ENCODE measurements around the gene SELENOI. TPM values are rescaled to one million over a fixed set of nuclear protein-coding genes. Genes with fewer than 3 reads are reported as not detected.

Gene SELENOI
- total RNA-seq, 1 experiment from 2014 or later, result 19.0 TPM

DNA sequence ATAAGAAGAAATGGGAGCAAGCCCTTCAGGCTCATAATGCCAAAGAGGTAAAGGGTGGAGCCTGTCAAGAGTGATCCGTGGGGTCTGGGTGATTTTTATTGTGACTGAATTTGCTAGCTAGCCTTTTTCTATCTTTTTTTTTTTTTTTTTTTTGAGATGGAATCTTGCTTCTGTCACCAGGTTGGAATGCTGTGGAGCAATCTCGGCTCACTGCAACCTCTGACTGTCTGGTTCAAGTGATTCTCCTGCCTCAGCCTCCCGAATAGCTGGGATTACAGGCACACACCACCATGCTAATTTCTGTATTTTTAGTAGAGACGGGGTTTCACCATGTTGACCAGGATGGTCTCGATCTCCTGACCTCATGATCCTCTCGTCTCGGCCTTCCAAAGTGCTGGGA lies 84.9 kb downstream of the SELENOI start:
- in situ Hi-C loops (cut with HindIII; ENCODE audit: low pct_unique_long_range_greater_than_20kb, low sequenced_read_pairs), result no loop called here
- no peak for DNase-seq (ENCODE audit: low read depth)

DNA sequence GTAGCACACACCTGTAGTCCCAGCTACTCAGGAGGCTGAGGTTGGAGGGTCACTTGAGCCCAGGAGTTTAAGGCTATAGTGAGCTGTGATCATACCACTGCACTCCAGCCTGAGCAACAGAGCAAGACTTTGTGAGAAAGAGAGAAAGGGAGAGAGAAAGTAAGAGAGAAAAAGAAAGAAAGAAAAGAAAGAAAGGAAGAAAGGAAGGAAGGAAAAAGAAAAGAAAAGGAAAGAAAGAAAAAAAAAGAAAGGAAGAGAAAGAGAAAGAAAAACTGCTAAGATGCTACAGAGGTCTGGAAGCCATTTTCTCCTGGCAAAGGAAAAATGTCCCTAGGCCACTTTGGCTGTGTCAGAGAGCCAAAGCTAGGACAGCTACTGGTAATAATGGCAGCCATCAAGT lies 86.4 kb downstream of the SELENOI start:
- in situ Hi-C loops (cut with HindIII; ENCODE audit: low pct_unique_long_range_greater_than_20kb, low sequenced_read_pairs), result no loop called here
- no peak for DNase-seq (ENCODE audit: low read depth)

- in situ Hi-C loops (cut with HindIII; ENCODE audit: low pct_unique_long_range_greater_than_20kb, low sequenced_read_pairs), result no loop called here
- no peak for DNase-seq (ENCODE audit: low read depth)
Observed at GRCh38 chr2:26432859-26433258, 86.9 kb downstream of the SELENOI start.

DNA sequence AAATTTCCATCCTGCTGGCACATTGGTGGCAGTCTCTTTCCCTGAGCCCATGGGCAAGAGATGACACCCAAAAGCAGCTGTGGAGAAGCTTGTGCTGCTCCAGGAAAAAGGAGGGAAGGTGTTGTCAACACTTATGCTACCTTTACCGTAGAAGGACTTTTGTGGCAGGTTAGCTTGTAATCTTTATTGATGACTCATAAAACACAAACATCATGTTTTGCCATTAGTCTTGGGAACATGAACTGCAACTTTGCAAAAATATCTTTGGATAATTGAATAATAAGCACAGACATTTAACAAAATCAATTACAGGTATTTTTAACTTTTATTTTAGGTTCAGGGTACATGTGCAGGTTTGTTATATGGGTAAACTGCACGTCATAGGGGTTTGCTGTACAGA lies 89.2 kb downstream of the SELENOI start:
- in situ Hi-C loops (cut with HindIII; ENCODE audit: low pct_unique_long_range_greater_than_20kb, low sequenced_read_pairs), result no loop called here
- DNase-seq (ENCODE audit: low read depth), result no peak

DNA sequence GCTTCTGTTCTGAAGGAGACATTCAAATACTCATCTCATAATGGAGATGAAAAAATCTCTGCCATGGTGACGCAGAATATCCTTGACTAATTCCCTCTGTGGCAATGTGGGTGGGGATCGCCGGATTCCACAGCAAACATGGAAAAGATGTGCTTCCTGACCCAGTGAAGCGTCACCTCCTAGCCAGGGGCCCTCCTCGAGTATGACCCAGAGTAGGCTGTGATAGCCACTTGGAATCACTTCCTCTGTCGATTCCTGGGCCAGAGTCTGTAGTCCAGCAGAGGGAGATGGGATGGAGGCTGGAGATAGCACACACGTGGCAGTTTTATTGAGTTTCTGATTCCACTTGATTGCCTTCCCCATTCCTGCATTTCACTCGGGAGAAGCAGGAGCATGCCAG lies 92.6 kb downstream of the SELENOI start:
- DNase-seq (ENCODE audit: low read depth), result peak; percentile 78
- in situ Hi-C loops (cut with HindIII; ENCODE audit: low pct_unique_long_range_greater_than_20kb, low sequenced_read_pairs), result no loop called here

GRCh38 chr2:26438926-26439325 lies 93.0 kb downstream of the SELENOI start:
- DNase-seq (ENCODE audit: low read depth), result no peak
- in situ Hi-C loops (cut with HindIII; ENCODE audit: low pct_unique_long_range_greater_than_20kb, low sequenced_read_pairs), result no loop called here

DNA sequence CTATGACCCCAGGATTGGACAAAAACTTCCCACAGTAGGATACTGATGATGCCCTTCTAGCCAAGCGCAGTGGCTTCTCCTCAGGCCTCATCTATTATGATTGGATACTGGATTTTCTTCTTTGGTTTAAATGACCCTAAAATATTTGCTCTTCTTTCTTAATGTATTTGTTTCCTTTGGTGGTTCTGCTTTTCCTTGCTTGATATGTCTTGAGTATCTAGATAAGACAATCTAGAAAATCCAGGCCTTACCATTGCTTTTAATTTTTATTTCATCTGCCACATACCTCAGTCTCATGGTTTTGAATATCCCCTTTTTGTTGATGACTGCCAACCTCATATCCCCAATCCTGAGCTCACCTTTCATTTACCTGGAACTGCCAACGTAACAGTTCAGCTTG lies 96.4 kb downstream of the SELENOI start:
- in situ Hi-C loops (cut with HindIII; ENCODE audit: low pct_unique_long_range_greater_than_20kb, low sequenced_read_pairs), result no loop called here
- DNase-seq (ENCODE audit: low read depth), result no peak

DNA sequence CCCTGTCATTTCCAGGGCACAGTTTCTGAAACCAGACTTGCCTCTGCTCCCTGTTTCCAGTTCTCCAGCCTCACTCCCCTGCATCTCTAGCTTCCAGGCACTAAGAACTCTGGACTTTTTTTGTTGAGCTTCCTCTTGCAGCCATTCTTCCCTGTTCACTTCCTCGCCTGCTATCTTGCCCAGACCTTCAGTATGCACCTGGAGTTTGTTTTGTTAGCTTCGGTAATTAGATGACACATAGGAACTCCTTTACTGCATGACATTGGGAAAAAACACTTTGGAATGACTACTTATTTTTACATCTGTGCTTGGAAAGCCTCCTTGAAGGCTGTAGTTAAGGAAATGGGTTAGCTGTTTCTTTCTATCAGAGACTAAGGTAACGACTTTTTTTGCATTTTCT lies 96.8 kb downstream of the SELENOI start:
- in situ Hi-C loops (cut with HindIII; ENCODE audit: low pct_unique_long_range_greater_than_20kb, low sequenced_read_pairs), result no loop called here
- peak; percentile 55 for DNase-seq (ENCODE audit: low read depth)

DNA sequence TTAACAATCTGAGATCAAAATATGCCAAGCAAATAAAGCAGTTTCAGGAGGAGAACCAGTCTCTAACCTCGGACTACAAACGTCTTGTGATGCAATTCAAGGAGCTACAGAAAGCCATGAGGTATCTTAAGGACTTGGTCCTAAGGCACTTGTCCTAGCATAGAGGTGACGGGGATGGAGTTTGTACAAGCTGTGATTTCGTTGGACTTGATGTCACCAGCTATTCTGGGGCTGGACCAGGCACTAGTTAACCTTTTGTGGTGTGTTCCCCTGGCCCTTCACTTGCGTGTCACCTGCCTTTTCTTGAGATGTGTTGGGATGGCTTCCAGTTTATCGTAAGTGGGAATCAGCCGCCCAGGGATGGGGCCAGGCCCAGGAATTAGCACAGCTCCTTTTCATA lies 98.3 kb downstream of the SELENOI start:
- in situ Hi-C loops (cut with HindIII; ENCODE audit: low pct_unique_long_range_greater_than_20kb, low sequenced_read_pairs), result no loop called here

More for the DNA sequence above, 98.3 kb downstream of the SELENOI start:
- DNase-seq (ENCODE audit: low read depth), result no peak

Other genes with a start within 250 kb of the SELENOI start
- 3.0 and 3.6 TPM in 2 replicates for gene GAREM2, start 173.1 kb upstream of the SELENOI start, total RNA-seq (2014; rRNA removed; shearing (Covaris generic); ENCODE audit: low replicate concordance)
- gene HADHA, start 101.5 kb upstream of the SELENOI start, total RNA-seq (2014; rRNA removed; shearing (Covaris generic); ENCODE audit: low replicate concordance), result 218 and 229 TPM in 2 replicates
- gene HADHB, start 101.2 kb upstream of the SELENOI start, total RNA-seq (2014; rRNA removed; shearing (Covaris generic); ENCODE audit: low replicate concordance), result 14.7 and 30.8 TPM in 2 replicates
- gene ADGRF3, start 646 bp downstream of the SELENOI start, total RNA-seq (2014; rRNA removed; shearing (Covaris generic); ENCODE audit: low replicate concordance), result 0.23 and 0.68 TPM in 2 replicates
- gene DRC1, start 55.8 kb downstream of the SELENOI start, total RNA-seq (2014; rRNA removed; shearing (Covaris generic); ENCODE audit: low replicate concordance), result 0.20 TPM in 1 of 2 replicates, not detected in the other
- not detected in 2 replicates for gene OTOF, start 132.0 kb downstream of the SELENOI start, total RNA-seq (2014; rRNA removed; shearing (Covaris generic); ENCODE audit: low replicate concordance)